ENCODE data around the gene CDC40.

DNA sequence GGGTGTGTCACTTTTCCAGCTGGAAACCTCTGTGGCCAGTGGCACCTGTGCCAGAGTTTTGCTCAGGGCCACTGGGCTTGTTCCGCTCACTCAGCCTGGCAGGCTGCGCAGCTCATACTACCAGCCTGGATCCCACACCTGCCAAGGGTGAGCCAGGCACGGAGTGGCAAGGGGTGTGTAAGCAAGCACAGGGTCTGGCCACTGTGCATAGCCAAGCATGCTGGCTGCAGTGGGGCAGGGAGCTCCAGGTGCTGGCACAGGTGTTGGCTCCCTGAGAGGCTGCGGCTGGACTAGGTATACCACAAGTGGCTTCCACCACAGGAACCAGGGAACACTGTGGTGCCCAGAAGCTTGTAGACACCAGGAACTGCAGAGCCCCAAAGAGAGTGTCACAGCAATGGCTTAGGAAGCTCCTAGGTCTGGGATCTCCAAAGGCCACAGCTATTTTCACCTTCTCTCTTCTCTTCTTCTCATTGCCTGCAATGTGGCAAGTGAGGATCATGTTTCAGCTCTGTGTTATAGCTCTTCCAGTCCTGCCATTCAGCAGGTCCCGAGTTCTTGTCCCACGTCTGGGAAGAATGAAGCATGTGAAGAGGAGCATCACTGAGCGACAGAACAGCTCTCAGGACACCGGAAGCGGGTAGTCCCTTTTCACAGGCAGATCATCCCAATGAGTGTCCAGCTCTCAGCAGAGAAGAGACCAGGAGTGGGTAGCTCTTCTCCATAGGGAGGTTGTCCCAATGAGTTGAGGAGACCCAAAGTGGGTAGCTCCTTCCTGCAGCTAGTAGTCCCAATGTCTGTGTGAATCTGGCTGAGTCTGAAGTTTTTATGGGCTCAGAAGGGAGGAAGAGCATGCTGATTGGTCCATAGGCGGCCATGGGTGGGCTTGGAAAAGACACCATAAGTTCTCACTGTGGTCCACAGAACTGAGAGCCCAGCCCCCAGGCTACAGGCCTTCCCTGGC is 42.0 kb upstream of the CDC40 start:
- TF ChIP-seq POLR2A (IDR thresholded peaks at IDR 0.05; ENCODE audit: borderline replicate concordance, extremely low read depth, insufficient read depth, insufficient read length) (no peak), SRF (IDR thresholded peaks at IDR 0.05; ENCODE audit: low read depth) (no peak), CTCF (IDR thresholded peaks at IDR 0.05 in 2 of 3, conservative IDR thresholded peaks at IDR 0.05 in 1 of 3; ENCODE audit: borderline replicate concordance in 1 of 3, insufficient read depth in 1 of 3, low read depth in 2 of 3, low read length in 2 of 3) (no peak), EZH2 (IDR thresholded peaks at IDR 0.05) (no peak), EZH2phosphoT487 (IDR thresholded peaks at IDR 0.05; ENCODE audit: borderline replicate concordance) (no peak), POLR2AphosphoS5 (IDR thresholded peaks at IDR 0.05; ENCODE audit: low read depth, low read length) (no peak)

Measured in HCT116 (cell line).